Astrocyte of the cerebellum (primary cell): ENCODE measurements around the gene SRSF10.

Source experiments
- DNase-seq: peaks from one replicate; pipeline ENCODE4 v3.0.0-alpha.2; 2011; ENCODE audit warnings: low read depth
- H3K4me3 ChIP-seq: 2 replicates; pipeline ENCODE4 v1.5.1; 2011; ENCODE audit warnings: mild to moderate bottlenecking, low read depth, low read length, moderate library complexity
- in situ Hi-C: cut with HindIII; loops from 2 replicates; pipeline ENCODE4 v1.10.0; 2017; ENCODE audit warnings: low sequenced_read_pairs
- TF ChIP-seq, protein P1 (sequence below): IDR thresholded peaks from 2 replicates; pipeline ENCODE4 v1.5.1; 2012; ENCODE audit warnings: low read length, low read depth, moderate library complexity, mild to moderate bottlenecking; ENCODE audit errors: missing control alignments

SRSF10 gene

DNA sequence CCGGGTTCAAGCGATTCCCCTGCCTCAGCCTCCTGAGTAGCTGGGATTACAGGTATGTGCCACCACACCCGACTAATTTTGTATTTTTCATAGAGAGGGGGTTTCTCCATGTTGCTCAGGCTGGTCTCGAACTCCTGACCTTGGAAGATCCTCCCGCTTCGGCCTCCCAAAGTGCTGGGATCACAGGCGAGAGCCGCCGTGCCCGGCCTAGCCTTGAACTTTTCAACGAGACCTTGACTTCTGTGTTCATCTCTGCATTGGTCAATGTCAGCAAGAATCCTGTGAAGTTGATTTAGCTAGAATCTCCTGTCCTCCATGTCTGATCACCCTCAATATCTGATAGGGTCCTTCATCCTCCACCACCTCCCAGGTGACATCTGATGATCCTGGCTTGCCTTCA lies 55.5 kb downstream of the SRSF10 start:
- H3K4me3 ChIP-seq: no peak overlapping the region
- in situ Hi-C loops: no loop called here
- no peak for DNase-seq
- TF ChIP-seq, protein P1, sequence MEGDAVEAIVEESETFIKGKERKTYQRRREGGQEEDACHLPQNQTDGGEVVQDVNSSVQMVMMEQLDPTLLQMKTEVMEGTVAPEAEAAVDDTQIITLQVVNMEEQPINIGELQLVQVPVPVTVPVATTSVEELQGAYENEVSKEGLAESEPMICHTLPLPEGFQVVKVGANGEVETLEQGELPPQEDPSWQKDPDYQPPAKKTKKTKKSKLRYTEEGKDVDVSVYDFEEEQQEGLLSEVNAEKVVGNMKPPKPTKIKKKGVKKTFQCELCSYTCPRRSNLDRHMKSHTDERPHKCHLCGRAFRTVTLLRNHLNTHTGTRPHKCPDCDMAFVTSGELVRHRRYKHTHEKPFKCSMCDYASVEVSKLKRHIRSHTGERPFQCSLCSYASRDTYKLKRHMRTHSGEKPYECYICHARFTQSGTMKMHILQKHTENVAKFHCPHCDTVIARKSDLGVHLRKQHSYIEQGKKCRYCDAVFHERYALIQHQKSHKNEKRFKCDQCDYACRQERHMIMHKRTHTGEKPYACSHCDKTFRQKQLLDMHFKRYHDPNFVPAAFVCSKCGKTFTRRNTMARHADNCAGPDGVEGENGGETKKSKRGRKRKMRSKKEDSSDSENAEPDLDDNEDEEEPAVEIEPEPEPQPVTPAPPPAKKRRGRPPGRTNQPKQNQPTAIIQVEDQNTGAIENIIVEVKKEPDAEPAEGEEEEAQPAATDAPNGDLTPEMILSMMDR: no peak

DNA sequence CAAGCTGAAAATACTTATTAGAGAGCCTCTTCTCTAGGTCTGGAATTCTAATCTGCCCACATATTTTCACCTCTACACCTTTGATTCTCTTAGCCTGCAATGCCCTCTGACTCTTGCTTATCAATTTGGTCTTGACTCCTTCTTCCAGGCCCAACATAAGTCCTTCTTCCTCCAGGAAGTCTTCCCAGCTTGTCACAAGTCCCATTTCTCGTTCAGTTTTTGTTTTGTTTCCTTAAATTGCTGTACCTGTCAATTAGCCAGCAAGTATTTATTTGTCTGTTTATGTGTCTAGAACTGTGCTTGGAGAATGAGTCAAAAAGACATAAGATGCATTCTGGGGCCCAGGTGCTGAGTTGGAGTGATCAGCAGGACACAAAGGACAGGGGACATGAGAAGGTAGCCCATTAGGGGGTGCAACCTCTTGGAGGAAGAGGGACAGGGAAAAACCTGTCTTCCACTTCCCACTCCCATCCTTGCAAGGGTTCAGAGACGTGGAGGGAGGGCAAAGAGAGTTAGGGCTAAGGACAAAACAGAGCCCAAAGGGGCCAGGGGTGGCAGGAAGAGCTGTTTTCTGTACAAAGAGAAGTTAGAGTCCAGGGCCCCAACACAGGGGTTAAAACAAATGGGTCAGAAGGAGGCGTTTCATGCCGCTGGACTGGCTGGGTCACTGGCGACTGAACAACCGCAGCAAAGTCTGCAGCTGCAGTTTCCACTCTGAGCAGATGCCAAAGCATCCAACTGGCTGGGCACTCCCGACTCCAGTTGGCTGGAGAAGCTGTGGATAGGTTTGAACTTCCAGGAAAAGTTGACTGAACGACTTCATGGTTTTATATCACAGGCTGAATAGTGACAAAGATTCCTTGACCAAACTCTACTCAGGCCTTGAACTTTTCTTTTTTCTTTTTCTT lies 56.3 kb downstream of the SRSF10 start:
- in situ Hi-C loops: no loop called here
- no peak for DNase-seq
- no peak overlapping the region for H3K4me3 ChIP-seq
- TF ChIP-seq, protein P1: no peak

- in situ Hi-C loops: no loop called here
- H3K4me3 ChIP-seq: no peak overlapping the region
- TF ChIP-seq, protein P1: no peak
- DNase-seq: no peak
Measured at GRCh38 chr1:23922321-23922943, 57.7 kb downstream of the SRSF10 start.

- no peak overlapping the region for H3K4me3 ChIP-seq
- peak; percentile 22 for DNase-seq
- in situ Hi-C loops: no loop called here
- TF ChIP-seq, protein P1: peak; percentile 63
Measured at GRCh38 chr1:23916209-23917131, 63.7 kb downstream of the SRSF10 start.

- TF ChIP-seq, protein P1: no peak
- in situ Hi-C loops: no loop called here
- no peak for DNase-seq
- H3K4me3 ChIP-seq: no peak overlapping the region
Measured at GRCh38 chr1:23915466-23915865, 64.7 kb downstream of the SRSF10 start.

GRCh38 chr1:23914921-23915320 lies 65.2 kb downstream of the SRSF10 start:
- no peak overlapping the region for H3K4me3 ChIP-seq
- no peak for DNase-seq
- TF ChIP-seq, protein P1: no peak
- in situ Hi-C loops: no loop called here
